Neural progenitor cell (in vitro differentiated cells): ENCODE data around the gene PEX14. TPM values are rescaled to one million over a fixed set of nuclear protein-coding genes. Genes with fewer than 3 reads are reported as not detected.

Source experiments
- DNase-seq: peaks from one replicate; pipeline ENCODE4 v3.0.0-alpha.2; 2016; ENCODE audit warnings: low spot score
- H2AFZ ChIP-seq: fragments of 200-600 bp; sonication (generic); replicated peaks from 2 replicates; pipeline ENCODE4 v1.6.1; 2016; ENCODE audit warnings: antibody characterized with exemption
- H3F3A ChIP-seq: fragments of 200-600 bp; sonication (generic); 2 replicates; pipeline ENCODE4 v1.6.1; 2016; ENCODE audit warnings: antibody characterized with exemption, low read depth
- H3K27ac ChIP-seq: fragments of 200-600 bp; sonication (generic); 2 replicates; pipeline ENCODE4 v1.5.1; 2016; ENCODE audit warnings: mild to moderate bottlenecking
- H3K27me3 ChIP-seq: fragments of 200-600 bp; sonication (generic); 2 replicates; pipeline ENCODE4 v1.6.1; 2016; ENCODE audit warnings: mild to moderate bottlenecking, moderate library complexity
- H3K36me3 ChIP-seq: fragments of 200-600 bp; sonication (generic); 2 replicates; pipeline ENCODE4 v1.5.1; 2016
- H3K4me1 ChIP-seq: fragments of 200-600 bp; sonication (generic); 2 replicates; pipeline ENCODE4 v1.6.1; 2016; ENCODE audit warnings: mixed run types
- H3K4me2 ChIP-seq: fragments of 200-600 bp; sonication (generic); 2 replicates; pipeline ENCODE4 v1.6.1; 2016
- H3K4me3 ChIP-seq: fragments of 200-600 bp; sonication (generic); 2 replicates; pipeline ENCODE4 v1.5.1; 2016
- H3K79me2 ChIP-seq: fragments of 200-600 bp; sonication (generic); 2 replicates; pipeline ENCODE4 v1.6.1; 2016; ENCODE audit warnings: low read depth
- H3K9ac ChIP-seq: fragments of 200-600 bp; sonication (generic); 2 replicates; pipeline ENCODE4 v1.6.1; 2016
- H3K9me3 ChIP-seq: fragments of 200-600 bp; sonication (generic); 2 replicates; pipeline ENCODE4 v1.5.1; 2016; ENCODE audit warnings: low read depth
- H4K20me1 ChIP-seq: fragments of 200-600 bp; sonication (generic); 2 replicates; pipeline ENCODE4 v1.6.1; 2016; ENCODE audit warnings: low read depth
- H3K27ac Mint-ChIP-seq: 3 replicates; pipeline ENCODE4 v1.8.0; 2021; ENCODE audit warnings: mixed read lengths
- H3K27me3 Mint-ChIP-seq: 2 replicates; pipeline ENCODE4 v1.8.0; 2022; ENCODE audit warnings: low read depth, mild to moderate bottlenecking, inconsistent platforms, moderate library complexity, mixed read lengths; ENCODE audit not compliant: insufficient read depth
- H3K36me3 Mint-ChIP-seq: 3 replicates; pipeline ENCODE4 v1.8.0; 2021; ENCODE audit warnings: mixed read lengths
- H3K4me1 Mint-ChIP-seq: 3 replicates; pipeline ENCODE4 v1.8.0; 2021; ENCODE audit warnings: mixed read lengths
- H3K4me3 Mint-ChIP-seq: 3 replicates; pipeline ENCODE4 v1.8.0; 2021; ENCODE audit warnings: mild to moderate bottlenecking, moderate library complexity, mixed read lengths
- H3K9me3 Mint-ChIP-seq: 3 replicates; pipeline ENCODE4 v1.8.0; 2020; ENCODE audit warnings: mixed read lengths
- CTCF ChIP-seq: fragments of 200-600 bp; sonication (generic); IDR thresholded peaks from 2 replicates; pipeline ENCODE4 v1.5.1; 2017; ENCODE audit warnings: antibody characterized with exemption, mild to moderate bottlenecking
- EZH2 ChIP-seq: fragments of 200-600 bp; sonication (generic); IDR thresholded peaks from 2 replicates; pipeline ENCODE4 v1.6.1; 2017; ENCODE audit warnings: antibody characterized with exemption, mild to moderate bottlenecking, moderate library complexity
- EZH2phosphoT487 ChIP-seq: fragments of 200-600 bp; sonication (generic); IDR thresholded peaks from 2 replicates; pipeline ENCODE4 v1.6.1; 2017; ENCODE audit warnings: antibody characterized with exemption
- total RNA-seq: library from RNA; depleted of rRNA; stranded (reverse); fragments of >200 nt; gene quantifications from 2 replicates; pipeline ENCODE4 v1.2.3, GENCODE V29; 2015; ENCODE audit warnings: low replicate concordance

The PEX14 gene
- total RNA-seq, 1 donor from 2014 or later = 9.3 TPM

- H3K4me1 Mint-ChIP-seq = peaks cover 61% of the 10 kb centered on the region
- no peaks in the 10 kb centered on the region for H3K36me3 ChIP-seq
- H3K27me3 Mint-ChIP-seq = peaks cover 3% of the 10 kb centered on the region
- peaks cover 17% of the 10 kb centered on the region for H3F3A ChIP-seq
- TF ChIP-seq EZH2 = no peak
- no peak for TF ChIP-seq EZH2phosphoT487
- TF ChIP-seq CTCF = no peak
- H3K9me3 Mint-ChIP-seq = no peaks in the 10 kb centered on the region
- no peak overlapping the region for H3K4me2 ChIP-seq
- no peak overlapping the region for H3K4me3 ChIP-seq
- H3K4me3 Mint-ChIP-seq = no peak overlapping the region
- no peak overlapping the region for H3K27ac Mint-ChIP-seq
- no peak overlapping the region for H2AFZ ChIP-seq
- H3K27ac ChIP-seq = no peak overlapping the region
- no peaks in the 10 kb centered on the region for H3K27me3 ChIP-seq
- H3K36me3 Mint-ChIP-seq = peaks cover 1% of the 10 kb centered on the region
- H4K20me1 ChIP-seq = peaks cover 47% of the 10 kb centered on the region
- peaks cover 40% of the 10 kb centered on the region for H3K4me1 ChIP-seq
- no peak overlapping the region for H3K9ac ChIP-seq
- DNase-seq = no peak
- no peaks in the 10 kb centered on the region for H3K79me2 ChIP-seq
- no peaks in the 10 kb centered on the region for H3K9me3 ChIP-seq
These were observed 194.8 kb downstream of the PEX14 start for GRCh38 chr1:10669570-10669969.

GRCh38 chr1:10670190-10670589, 195.4 kb downstream of the PEX14 start:
- Mint-ChIP-seq H3K27me3 (peaks cover 3% of the 10 kb centered on the region), H3K4me1 (peaks cover 65% of the 10 kb centered on the region), H3K36me3 (peaks cover 1% of the 10 kb centered on the region), H3K4me3 (no peak overlapping the region), H3K9me3 (no peaks in the 10 kb centered on the region), H3K27ac (peak overlapping the region; percentile 60)
- Histone ChIP-seq H3K9me3 (no peaks in the 10 kb centered on the region), H3K4me1 (peaks cover 36% of the 10 kb centered on the region), H3K79me2 (no peaks in the 10 kb centered on the region), H3K27me3 (no peaks in the 10 kb centered on the region), H3K36me3 (no peaks in the 10 kb centered on the region), H3K4me3 (no peak overlapping the region), H3K4me2 (no peak overlapping the region), H4K20me1 (peaks cover 41% of the 10 kb centered on the region), H3K27ac (no peak overlapping the region), H3F3A (peaks cover 17% of the 10 kb centered on the region), H3K9ac (no peak overlapping the region), H2AFZ (no peak overlapping the region)
- no peak for DNase-seq
- TF ChIP-seq CTCF (no peak), EZH2phosphoT487 (no peak), EZH2 (no peak)

GRCh38 chr1:10671090-10671489, 196.3 kb downstream of the PEX14 start:
- H3K9me3 Mint-ChIP-seq = no peaks in the 10 kb centered on the region
- no peaks in the 10 kb centered on the region for H3K36me3 Mint-ChIP-seq
- Histone ChIP-seq H3K4me2 (no peak overlapping the region), H3K36me3 (no peaks in the 10 kb centered on the region), H3K4me1 (peaks cover 40% of the 10 kb centered on the region), H3K9me3 (no peaks in the 10 kb centered on the region), H4K20me1 (peaks cover 37% of the 10 kb centered on the region), H3K27me3 (no peaks in the 10 kb centered on the region), H3K27ac (no peak overlapping the region), H3K4me3 (no peak overlapping the region), H3F3A (peaks cover 17% of the 10 kb centered on the region), H3K9ac (no peak overlapping the region), H3K79me2 (no peaks in the 10 kb centered on the region), H2AFZ (no peak overlapping the region)
- DNase-seq = no peak
- H3K27ac Mint-ChIP-seq = peak overlapping the region; percentile 81
- H3K27me3 Mint-ChIP-seq = peaks cover 4% of the 10 kb centered on the region
- TF ChIP-seq EZH2 = no peak
- TF ChIP-seq CTCF = no peak
- no peak for TF ChIP-seq EZH2phosphoT487
- peaks cover 62% of the 10 kb centered on the region for H3K4me1 Mint-ChIP-seq
- no peak overlapping the region for H3K4me3 Mint-ChIP-seq
